ENCODE measurements around the gene FAM219A.
A peak's percentile ranks its signal among the peaks of the same experiment; 100 is the strongest.

The FAM219A gene

DNA sequence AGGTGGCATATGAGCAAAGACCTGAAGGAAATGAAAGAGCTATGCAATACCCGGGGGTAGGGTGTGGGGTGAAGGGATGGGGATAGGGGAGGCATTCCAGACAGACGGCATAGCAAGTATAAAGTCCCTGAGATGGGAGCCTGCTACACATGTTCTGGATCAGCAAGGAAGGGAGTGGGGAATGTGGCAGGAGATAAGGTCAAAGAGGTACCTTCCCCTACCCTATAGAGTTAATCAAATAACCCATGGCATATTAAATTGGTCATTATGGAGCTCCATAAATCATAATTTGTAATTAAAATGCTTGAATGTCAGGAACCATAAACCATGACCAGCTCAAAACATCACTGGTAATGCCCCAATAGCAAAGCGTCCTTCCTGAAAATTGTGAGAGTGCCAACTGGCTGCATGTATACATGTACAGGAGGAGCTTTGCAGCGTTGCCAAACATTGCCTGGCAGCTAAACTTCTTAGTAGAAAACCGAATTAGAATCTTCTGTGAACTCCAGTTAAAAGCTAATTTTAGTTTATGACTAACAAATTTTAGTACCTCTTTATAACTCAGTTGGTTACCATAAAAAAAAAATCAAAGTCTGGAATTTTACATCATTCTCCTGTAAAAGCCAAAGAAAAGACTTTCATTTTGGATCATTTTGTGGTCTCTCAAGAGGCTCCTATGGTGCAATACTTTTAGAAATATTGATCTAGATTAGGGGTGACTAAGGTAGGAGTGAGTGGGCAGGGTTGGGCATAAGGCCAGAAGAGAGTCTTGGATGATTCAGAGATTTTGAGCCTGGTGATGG is 4.9 kb upstream of the FAM219A start:
- Histone ChIP-seq H3K27me3 (ENCODE audit: insufficient read depth, low read depth, severe bottlenecking) (no peaks in the 10 kb centered on the region), H3K4me3 (ENCODE audit: low read depth, low read length) (no peak overlapping the region), H3K27ac (no peak overlapping the region), H3K36me3 (no peaks in the 10 kb centered on the region), H3K9me3 (ENCODE audit: severe bottlenecking) (no peaks in the 10 kb centered on the region)
- TF ChIP-seq CTCF (IDR thresholded peaks at IDR 0.05; ENCODE audit: low read depth, low read length) = no peak
- no peak for DNase-seq

- no peak overlapping the region for H3K4me3 ChIP-seq (ENCODE audit: low read depth, low read length)
- no peak for TF ChIP-seq CTCF (IDR thresholded peaks at IDR 0.05; ENCODE audit: low read depth, low read length)
- DNase-seq = no peak
These were observed 1.6 kb upstream of the FAM219A start for GRCh38 chr9:34459941-34460340.

DNA sequence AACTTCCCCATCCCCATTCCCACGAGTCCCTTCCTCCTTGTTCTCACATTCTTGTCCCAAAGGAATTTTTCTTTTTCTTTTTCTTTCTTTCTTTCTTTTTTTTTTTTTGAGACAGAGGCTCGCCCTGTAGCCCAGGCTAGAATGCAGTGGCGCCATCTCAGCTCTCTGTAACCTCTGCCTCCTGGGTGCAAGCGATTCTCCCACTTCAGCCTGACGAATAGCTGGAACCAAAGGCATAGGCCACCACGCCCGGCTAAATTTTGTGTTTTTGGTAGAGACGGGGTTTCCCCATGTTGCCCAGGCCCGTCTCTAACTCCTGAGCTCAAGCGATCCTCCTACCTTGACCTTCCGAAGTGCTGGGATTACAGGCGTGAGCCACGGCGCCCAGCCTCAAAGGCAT is 986 bp upstream of the FAM219A start:
- H3K4me3 ChIP-seq (ENCODE audit: low read depth, low read length) = no peak overlapping the region
- no peaks in the 10 kb centered on the region for H3K36me3 ChIP-seq
- no peaks in the 10 kb centered on the region for H3K27me3 ChIP-seq (ENCODE audit: insufficient read depth, low read depth, severe bottlenecking)
- no peak overlapping the region for H3K27ac ChIP-seq
- TF ChIP-seq CTCF (IDR thresholded peaks at IDR 0.05; ENCODE audit: low read depth, low read length) = no peak
- no peak for DNase-seq
- no peaks in the 10 kb centered on the region for H3K9me3 ChIP-seq (ENCODE audit: severe bottlenecking)

More at GRCh38 chr9:34459941-34460340, 1.6 kb upstream of the FAM219A start:
- no peaks in the 10 kb centered on the region for H3K27me3 ChIP-seq (ENCODE audit: insufficient read depth, low read depth, severe bottlenecking)
- no peak overlapping the region for H3K27ac ChIP-seq
- no peaks in the 10 kb centered on the region for H3K36me3 ChIP-seq
- H3K9me3 ChIP-seq (ENCODE audit: severe bottlenecking) = no peaks in the 10 kb centered on the region

- no peak for DNase-seq
- no peak overlapping the region; the same call in 1 of the 2 replicates for H3K27ac ChIP-seq
- H3K36me3 ChIP-seq = no peaks in the 10 kb centered on the region
- H3K9me3 ChIP-seq (ENCODE audit: severe bottlenecking) = no peaks in the 10 kb centered on the region
- H3K27me3 ChIP-seq (ENCODE audit: insufficient read depth, low read depth, severe bottlenecking) = no peaks in the 10 kb centered on the region
- peak overlapping the region; percentile 33 for H3K4me3 ChIP-seq (ENCODE audit: low read depth, low read length)
- no peak for TF ChIP-seq CTCF (IDR thresholded peaks at IDR 0.05; ENCODE audit: low read depth, low read length)
These were observed 580 bp upstream of the FAM219A start for GRCh38 chr9:34458959-34459340.

GRCh38 chr9:34457266-34458012 is 931 bp downstream of the FAM219A start:
- TF ChIP-seq CTCF (IDR thresholded peaks at IDR 0.05; ENCODE audit: low read depth, low read length) = no peak
- Histone ChIP-seq H3K27ac (peak overlapping the region; percentile 13; the same call in 1 of the 2 replicates), H3K4me3 (ENCODE audit: low read depth, low read length) (peak overlapping the region; percentile 78), H3K9me3 (ENCODE audit: severe bottlenecking) (no peaks in the 10 kb centered on the region), H3K36me3 (no peaks in the 10 kb centered on the region), H3K27me3 (ENCODE audit: insufficient read depth, low read depth, severe bottlenecking) (no peaks in the 10 kb centered on the region)
- peak; percentile 79 for DNase-seq
